ENCODE data around the gene CAMSAP1.

The CAMSAP1 gene

GRCh38 chr9:135878528-135879236 is 28.7 kb downstream of the CAMSAP1 start:
- FAIRE-seq: no peak

- FAIRE-seq: no peak
Observed at GRCh38 chr9:135877791-135878527, 29.4 kb downstream of the CAMSAP1 start.

GRCh38 chr9:135876936-135877335 is 30.4 kb downstream of the CAMSAP1 start:
- FAIRE-seq: no peak

GRCh38 chr9:135874859-135875258 is 32.5 kb downstream of the CAMSAP1 start:
- FAIRE-seq: no peak

- no peak for FAIRE-seq
Observed at GRCh38 chr9:135869909-135870308, 37.4 kb downstream of the CAMSAP1 start.

DNA sequence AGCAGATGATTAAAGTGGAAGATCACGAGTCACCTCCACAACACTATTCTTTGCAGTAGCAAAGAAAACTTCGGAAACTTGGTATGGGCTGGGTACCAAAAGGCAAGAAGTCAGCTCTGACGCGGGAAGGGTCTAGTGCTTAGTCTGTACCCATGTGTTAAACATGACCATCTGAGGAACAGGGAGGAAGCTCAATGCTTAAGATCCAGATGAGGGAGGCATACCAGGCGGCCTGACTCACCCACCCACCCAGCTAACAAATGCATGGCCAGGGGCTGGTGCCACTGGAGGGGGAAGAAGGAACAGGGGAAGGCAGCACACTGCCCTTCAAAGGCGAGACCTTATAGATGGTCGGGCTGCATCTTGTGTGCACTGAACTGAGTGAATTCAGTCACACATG is 41.8 kb downstream of the CAMSAP1 start:
- no peak for FAIRE-seq

- no peak for FAIRE-seq
Observed at GRCh38 chr9:135864447-135865049, 42.8 kb downstream of the CAMSAP1 start.

DNA sequence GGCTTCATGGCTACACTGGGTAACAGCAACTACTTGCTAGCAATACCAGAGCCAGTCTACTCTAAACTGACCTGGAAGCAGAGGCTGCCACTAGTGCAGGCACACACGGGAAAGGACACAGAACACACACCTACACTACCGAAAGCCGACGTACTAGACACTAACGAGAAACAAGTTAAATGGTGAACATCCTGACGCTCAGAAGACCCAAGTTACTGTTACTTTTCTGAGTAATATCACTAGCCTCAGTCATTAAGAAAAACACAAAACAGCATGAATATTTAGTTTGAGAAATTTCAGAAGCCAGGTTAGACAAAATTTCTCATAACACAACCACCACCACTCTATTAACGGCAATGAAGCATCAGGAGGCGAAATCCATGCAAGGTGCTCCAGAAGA is 44.5 kb downstream of the CAMSAP1 start:
- no peak for FAIRE-seq

DNA sequence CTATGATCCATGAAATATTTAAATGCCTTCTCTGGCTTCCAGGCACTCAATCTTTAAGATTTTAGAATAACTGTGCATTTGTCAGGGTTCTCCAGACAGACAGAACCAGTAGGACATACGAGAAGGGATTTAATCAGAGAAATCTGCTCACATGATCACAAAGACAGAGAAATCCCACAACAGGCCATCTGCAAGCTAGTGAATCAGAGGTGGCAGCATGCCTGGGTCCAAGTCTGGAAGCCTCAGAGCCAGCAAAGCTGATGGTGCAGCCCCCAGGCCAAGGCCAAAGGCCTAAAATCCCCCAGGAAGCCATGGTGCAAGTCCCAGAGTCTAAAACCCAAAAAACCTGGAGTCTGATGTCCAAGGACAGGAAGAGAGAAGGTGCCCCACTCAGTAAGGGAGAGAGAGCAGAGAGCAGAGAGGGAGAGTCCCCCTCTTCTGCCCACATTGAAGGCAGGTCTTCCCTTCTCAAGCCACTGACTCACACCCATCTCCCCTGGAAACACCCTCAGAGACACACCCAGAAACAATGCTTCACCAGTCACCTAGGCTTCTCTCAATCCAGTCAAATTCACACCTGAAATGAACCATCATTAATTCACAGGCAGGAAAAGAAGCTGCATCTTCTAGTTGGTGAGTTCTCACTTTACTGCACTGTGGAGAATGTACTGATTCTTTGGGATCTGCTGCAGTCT is 48.7 kb downstream of the CAMSAP1 start:
- no peak for FAIRE-seq

DNA sequence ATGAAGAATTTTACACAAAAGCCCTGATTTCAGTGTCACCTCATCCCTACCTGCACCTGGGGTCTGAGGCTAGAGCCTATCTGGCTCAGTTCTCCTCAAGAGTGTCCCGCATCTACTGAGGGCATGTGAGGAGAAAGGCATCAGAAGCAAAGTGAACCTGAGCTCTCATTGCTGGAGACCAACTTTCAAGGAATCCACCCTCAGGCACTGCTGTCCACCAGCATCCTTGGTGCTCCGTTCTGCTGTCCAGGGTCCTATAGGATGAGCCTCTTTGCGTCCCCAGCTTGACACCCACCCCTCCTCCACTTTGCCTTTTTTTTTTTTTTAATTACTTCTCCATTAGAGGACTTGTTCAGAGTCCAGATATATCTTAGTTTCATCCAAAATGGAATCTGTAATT is 49.5 kb downstream of the CAMSAP1 start:
- no peak for FAIRE-seq

GRCh38 chr9:135857371-135857786 is 50.0 kb downstream of the CAMSAP1 start:
- no peak for FAIRE-seq

- no peak for FAIRE-seq
Observed at GRCh38 chr9:135851748-135852147, 55.6 kb downstream of the CAMSAP1 start.

- no peak for FAIRE-seq
Observed at GRCh38 chr9:135850737-135851136, 56.6 kb downstream of the CAMSAP1 start.

GRCh38 chr9:135849181-135849580 is 58.2 kb downstream of the CAMSAP1 start:
- no peak for FAIRE-seq

GRCh38 chr9:135848341-135849047 is 58.9 kb downstream of the CAMSAP1 start:
- FAIRE-seq: no peak

GRCh38 chr9:135847833-135848232 is 59.5 kb downstream of the CAMSAP1 start:
- no peak for FAIRE-seq

DNA sequence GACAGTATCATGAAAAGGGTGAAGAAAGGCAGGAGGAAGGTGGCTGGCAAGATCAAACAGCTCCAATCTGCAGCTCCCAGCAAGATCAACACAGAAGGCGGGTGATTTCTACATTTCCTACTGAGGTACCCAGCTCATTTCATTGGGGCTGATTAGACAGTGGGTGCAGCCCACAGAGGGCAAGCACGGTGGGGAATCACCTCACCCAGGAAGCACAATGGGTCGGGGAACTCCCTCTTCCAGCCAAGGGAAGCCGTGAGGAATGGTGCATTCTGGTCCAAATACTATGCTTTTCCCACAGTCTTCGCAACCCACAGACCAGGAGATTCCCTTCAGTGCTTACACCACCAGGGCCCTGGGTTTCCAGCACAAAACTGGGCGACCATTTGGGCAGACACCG is 66.8 kb downstream of the CAMSAP1 start:
- FAIRE-seq: no peak

DNA sequence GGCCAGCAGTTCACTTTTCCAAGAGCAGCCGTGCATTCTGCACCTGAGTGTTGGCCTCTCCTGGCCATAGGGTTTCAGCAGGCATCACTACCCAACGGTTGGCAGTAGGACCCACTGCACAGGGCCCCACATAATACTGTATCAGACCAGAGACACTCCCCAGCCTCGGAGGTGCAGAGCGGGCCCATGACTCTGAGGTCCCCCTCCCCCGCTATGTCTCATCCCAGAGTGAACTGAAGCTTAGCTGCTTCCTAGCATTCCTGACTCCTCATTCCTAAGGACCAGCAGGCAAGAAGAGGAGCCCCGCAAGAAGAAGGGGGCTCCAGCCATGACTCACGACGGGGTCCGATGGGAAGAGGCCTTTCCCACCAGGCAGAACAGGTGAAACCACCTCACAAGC is 67.2 kb downstream of the CAMSAP1 start:
- no peak for FAIRE-seq

- FAIRE-seq: no peak
Observed at GRCh38 chr9:135839516-135839915, 67.8 kb downstream of the CAMSAP1 start.

DNA sequence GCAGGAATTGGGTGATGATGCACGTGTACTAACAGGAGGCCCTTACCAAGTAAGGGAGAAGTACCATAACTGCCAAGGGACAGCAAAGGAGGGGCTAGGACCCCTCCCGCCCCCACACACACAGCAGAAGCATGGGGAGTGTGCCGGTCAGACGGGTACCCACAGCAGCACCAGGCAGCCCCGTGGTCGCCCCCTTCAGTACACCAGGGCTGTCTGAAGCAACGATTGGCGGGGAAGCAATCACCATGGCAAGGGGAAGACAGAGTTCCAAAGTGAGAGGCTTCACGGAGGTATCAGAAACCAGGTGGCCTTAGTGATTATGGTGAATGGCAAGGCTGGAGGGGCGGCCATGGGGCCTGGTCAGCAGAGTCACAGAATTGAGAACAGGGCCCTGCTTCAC is 72.2 kb downstream of the CAMSAP1 start:
- no peak for FAIRE-seq

- no peak for FAIRE-seq
Observed at GRCh38 chr9:135833864-135834263, 73.5 kb downstream of the CAMSAP1 start.

GRCh38 chr9:135830496-135830895 is 76.8 kb downstream of the CAMSAP1 start:
- FAIRE-seq: no peak

- no peak for FAIRE-seq
Observed at GRCh38 chr9:135828656-135829055, 78.7 kb downstream of the CAMSAP1 start.

Measured in colon (tissue), 2 donors.